ENCODE measurements around the gene MADD.

DNA sequence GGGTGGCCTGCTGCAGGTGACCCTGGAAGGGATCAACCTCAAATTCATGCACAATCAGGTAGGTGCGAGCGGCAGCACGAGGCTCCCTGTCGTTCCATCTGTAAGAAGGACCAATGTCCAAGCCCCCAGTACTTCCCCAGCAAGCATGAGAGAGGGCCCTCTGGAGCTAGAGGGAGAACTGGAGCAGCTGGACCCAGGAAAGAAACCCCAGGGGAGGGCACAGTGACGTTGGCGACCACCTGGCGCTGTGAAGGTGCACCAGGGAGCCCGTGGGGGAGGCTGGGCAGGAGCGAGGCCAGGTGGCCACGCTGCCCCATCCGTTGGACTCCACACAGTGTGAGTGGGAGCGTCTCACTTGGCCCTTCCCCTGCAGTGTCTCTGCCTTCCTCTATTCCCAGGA lies 54.6 kb downstream of the MADD start:
- TF ChIP-seq, protein P1, sequence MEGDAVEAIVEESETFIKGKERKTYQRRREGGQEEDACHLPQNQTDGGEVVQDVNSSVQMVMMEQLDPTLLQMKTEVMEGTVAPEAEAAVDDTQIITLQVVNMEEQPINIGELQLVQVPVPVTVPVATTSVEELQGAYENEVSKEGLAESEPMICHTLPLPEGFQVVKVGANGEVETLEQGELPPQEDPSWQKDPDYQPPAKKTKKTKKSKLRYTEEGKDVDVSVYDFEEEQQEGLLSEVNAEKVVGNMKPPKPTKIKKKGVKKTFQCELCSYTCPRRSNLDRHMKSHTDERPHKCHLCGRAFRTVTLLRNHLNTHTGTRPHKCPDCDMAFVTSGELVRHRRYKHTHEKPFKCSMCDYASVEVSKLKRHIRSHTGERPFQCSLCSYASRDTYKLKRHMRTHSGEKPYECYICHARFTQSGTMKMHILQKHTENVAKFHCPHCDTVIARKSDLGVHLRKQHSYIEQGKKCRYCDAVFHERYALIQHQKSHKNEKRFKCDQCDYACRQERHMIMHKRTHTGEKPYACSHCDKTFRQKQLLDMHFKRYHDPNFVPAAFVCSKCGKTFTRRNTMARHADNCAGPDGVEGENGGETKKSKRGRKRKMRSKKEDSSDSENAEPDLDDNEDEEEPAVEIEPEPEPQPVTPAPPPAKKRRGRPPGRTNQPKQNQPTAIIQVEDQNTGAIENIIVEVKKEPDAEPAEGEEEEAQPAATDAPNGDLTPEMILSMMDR (IDR thresholded peaks at IDR 0.05): no peak
- TF ChIP-seq POLR2A (IDR thresholded peaks at IDR 0.05): no peak
